ENCODE results near the gene RNF182.
"Not testable (repeated sequence)": the region's sequence is repeated elsewhere in the genome, so short reads cannot be mapped to it uniquely, and the experiment has no call there.

Gene RNF182

GRCh38 chr6:13972602-13973001, 47.9 kb downstream of the RNF182 start:
- FAIRE-seq: not testable (repeated sequence)

- not testable (repeated sequence) for FAIRE-seq
Observed at GRCh38 chr6:13973422-13973821, 48.7 kb downstream of the RNF182 start.

- FAIRE-seq: no peak
Observed at GRCh38 chr6:13978102-13978640, 53.4 kb downstream of the RNF182 start.

GRCh38 chr6:13978787-13979186, 54.0 kb downstream of the RNF182 start:
- no peak for FAIRE-seq

GRCh38 chr6:13979284-13980171, 54.8 kb downstream of the RNF182 start:
- FAIRE-seq: no peak

- FAIRE-seq: no peak
Observed at GRCh38 chr6:13980534-13980933, 55.8 kb downstream of the RNF182 start.

GRCh38 chr6:13985663-13986325, 61.0 kb downstream of the RNF182 start:
- no peak for FAIRE-seq

- FAIRE-seq: no peak
Observed at GRCh38 chr6:13986700-13987399, 62.1 kb downstream of the RNF182 start.

GRCh38 chr6:13987400-13987865, 62.7 kb downstream of the RNF182 start:
- no peak for FAIRE-seq

- FAIRE-seq: no peak
Observed at GRCh38 chr6:13988049-13988738, 63.4 kb downstream of the RNF182 start.

- FAIRE-seq: no peak
Observed at GRCh38 chr6:13988908-13989307, 64.2 kb downstream of the RNF182 start.

GRCh38 chr6:13989496-13990144, 64.9 kb downstream of the RNF182 start:
- no peak for FAIRE-seq

GRCh38 chr6:13990796-13991195, 66.0 kb downstream of the RNF182 start:
- no peak for FAIRE-seq

- FAIRE-seq: no peak
Observed at GRCh38 chr6:13991393-13991792, 66.6 kb downstream of the RNF182 start.

GRCh38 chr6:13992417-13993055, 67.8 kb downstream of the RNF182 start:
- FAIRE-seq: no peak

- no peak for FAIRE-seq
Observed at GRCh38 chr6:13993416-13993815, 68.7 kb downstream of the RNF182 start.

- FAIRE-seq: no peak
Observed at GRCh38 chr6:13998356-13998755, 73.6 kb downstream of the RNF182 start.

GRCh38 chr6:14000901-14001300, 76.1 kb downstream of the RNF182 start:
- FAIRE-seq: no peak

GRCh38 chr6:14001329-14002012, 76.7 kb downstream of the RNF182 start:
- no peak for FAIRE-seq

- FAIRE-seq: no peak
Observed at GRCh38 chr6:14002176-14002947, 77.6 kb downstream of the RNF182 start.

Data from endometrium (tissue), 2 donors.